ENCODE data around the gene VAC14.

Gene VAC14

DNA sequence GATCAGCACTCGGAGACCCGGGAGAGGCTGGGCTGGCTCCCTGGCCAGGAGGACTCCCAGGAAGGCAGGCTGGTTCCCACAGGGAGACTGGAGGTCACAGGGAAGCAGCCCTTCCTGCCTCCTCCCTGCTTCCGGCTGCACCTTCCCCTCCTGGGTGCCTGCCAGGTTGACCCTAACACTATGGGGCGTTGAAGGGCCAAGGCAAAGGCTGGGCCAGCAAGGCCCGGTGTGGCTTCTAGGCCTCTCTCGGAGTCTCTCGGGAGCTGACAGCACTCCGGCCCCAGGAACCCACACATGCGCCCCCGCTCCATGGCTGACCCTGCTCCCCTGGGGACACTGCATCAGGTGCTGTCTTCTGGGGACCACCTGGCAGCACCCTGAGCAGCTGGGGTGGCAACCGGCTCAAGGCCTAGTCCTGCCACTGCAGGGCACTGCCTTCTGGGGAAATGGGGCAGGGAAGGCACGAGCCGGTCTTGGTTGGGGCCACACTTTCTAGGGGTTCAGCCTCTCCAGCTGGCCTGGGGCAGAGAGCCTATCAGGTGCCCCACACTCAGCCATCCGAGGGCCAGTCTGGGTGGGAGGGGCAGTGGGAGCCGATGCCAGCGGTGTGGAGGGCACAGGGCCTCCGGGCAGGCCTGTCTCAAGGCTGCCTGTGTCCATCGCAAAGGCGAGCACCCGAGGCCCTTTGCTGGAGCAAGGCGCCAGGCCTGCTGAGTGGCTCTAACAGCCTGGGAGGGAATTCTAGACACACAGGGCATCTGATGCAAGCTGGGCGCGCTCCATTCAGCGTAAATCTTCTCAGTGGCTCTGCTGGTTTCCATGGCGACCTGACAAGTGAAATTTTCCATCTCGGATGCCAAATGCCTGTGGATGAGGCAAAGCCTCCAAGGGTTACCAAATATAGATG lies 109.5 kb downstream of the VAC14 start:
- peak; percentile 98 for DNase-seq

DNA sequence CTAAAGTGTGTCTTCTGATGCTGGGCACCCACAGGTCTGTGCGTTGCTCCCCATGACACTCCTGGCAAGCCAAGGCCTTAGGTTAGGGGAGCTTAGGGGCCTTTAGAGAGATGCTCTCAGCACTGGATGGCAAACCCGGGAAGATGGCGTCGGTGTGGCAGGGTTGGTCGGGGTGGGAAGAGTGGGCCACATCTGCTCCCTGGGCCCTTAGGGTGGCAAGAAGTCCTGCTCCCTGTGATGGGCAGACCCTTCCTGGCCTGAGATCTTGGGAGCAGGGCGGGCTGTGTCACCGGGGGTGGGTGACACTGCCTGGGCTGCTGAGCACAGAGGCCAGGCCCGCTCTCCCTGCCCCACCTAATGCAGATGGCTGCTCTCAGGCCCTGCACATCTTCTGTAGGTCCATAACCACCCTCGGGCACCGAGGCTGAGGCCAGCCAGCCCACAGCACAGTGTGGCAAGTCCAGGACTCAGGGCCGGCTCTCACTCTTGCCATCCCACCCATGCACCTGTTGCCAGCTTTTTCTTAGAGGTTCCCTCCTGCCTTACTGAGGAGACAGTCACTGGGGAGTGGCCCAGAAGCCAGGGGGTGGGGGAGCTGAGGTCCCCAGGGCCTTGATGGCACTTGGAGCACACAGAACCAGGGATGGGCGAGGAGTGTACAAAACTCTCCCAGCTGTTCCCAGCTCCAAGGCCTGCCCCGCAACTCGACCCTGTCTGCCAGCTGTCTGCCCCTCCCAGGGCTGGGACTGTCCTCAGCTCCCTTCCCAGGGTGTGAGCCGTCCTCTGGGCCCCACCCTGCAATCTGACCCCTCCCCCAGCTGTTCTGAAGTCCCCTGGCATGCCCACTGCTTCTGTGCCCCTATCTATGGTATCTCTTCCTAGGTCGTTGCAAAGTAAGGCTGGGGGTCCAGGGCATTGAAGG lies 110.7 kb downstream of the VAC14 start:
- no peak for DNase-seq

DNA sequence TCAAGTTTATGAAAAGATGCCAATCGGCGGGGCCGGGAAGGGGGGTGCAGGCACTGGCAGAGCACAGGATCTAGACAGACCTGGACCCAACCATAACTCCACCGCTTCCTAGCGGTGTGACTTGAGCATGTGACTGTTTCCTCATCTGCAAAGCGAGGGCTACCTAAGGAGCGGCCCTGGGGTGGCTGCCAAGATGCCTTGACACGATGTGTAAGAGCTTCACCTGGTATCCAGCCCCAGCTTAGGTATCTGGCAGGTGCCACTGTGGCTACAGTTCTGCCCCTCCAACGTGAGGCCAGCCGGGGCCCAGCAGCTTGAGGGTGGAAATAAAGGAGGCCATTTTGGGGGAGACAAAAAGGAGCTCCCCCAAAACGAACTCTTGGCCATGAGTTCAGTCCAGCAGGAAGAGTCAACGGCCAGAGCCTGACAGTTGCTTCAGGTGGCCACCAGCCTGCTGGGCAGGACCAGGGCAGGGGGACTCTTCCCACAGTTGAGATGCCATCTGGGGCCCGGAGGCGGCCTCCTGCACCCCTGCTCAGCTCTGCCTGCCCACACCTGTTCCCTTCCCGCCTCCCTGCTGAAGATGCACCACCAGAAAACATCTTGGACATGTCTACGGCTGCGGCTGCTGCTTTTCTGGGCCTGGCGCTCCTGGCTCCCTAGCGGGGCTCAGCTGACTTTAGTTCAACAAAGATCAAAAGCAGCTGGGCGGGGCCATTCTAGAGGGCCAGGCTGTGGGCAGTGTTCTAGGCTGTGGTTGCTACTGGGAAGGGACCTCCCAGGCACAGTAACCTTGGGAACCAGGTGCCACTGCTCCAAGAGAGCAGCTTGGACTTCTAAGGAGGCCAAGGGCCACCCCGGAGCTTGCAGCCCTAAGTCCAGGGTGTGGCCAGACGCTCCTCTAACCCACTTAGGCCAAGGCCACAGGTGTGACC lies 111.7 kb downstream of the VAC14 start:
- no peak for DNase-seq

DNA sequence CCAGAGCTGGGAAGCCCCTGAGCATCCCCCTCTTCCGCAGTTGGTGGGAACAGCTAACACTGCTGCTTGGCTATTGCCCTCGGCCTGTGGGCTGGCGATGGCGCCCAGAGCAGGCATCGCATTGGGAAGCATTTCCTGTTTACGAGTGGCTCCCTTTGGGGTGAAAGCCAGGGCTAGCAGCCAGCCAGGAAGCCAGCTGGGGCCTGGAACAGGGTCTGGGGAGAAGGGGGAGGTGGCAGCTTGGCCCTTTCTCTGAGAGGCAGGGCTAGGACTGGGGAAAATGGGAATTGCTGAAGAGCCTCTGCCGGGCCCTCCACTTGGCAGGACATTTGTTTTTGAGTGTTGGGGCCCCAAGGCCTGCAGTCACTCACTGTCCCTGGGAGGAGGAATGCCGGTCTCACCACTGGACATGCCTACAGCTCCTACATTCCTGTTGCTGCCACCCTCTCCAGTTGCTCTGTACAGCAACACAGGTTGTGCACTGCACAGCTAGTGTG lies 112.7 kb downstream of the VAC14 start:
- DNase-seq, result peak; percentile 48

DNA sequence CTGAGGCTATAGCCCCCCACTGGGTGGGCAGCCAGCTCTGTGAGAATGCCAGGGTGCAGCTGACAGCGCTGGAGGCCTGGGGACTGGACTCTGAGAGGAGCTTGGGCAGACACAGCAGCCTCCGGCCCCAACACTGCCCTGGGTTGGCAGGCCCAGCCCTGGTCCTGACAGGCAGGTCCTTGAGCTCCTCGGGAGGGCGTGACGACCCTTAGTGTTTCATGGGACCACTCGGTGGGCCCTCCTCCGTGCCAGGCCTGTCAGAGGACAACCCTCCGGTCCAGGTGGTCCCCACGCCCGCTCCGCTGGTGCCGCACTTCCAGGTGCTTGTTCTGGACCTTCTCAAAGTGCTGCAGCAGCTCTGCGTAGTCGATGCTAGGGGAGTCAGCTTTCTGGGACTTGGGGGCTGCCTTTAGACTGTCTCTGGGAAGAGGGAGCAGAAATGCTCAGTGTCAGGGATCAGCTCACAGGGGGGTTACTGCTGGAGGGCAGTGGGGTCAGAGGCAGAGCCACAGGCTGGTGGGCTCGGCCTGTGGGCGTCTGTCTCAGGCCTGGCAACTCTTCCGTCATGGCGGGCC lies 113.2 kb downstream of the VAC14 start:
- DNase-seq, result no peak

DNA sequence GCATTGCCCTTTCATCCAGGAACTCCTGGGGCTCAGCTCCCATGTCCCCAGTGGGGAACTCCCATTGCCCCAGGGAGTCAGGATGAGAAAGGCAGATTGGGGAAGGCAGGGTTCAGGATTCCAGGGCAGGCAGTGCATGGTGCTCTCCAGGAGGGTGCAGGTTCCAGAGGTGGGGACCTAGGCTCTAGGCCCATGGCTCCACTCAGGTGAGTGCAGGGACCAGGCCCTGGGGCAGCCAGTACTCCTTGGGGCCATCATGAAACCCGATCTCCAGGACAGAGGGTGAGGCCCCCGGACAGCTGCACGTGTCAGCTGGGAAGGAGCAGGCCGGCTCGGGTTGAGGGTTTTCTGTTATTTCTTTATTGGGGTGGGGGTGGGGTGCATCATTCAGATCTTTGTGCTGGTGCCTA lies 113.9 kb downstream of the VAC14 start:
- DNase-seq, result peak; percentile 10

DNA sequence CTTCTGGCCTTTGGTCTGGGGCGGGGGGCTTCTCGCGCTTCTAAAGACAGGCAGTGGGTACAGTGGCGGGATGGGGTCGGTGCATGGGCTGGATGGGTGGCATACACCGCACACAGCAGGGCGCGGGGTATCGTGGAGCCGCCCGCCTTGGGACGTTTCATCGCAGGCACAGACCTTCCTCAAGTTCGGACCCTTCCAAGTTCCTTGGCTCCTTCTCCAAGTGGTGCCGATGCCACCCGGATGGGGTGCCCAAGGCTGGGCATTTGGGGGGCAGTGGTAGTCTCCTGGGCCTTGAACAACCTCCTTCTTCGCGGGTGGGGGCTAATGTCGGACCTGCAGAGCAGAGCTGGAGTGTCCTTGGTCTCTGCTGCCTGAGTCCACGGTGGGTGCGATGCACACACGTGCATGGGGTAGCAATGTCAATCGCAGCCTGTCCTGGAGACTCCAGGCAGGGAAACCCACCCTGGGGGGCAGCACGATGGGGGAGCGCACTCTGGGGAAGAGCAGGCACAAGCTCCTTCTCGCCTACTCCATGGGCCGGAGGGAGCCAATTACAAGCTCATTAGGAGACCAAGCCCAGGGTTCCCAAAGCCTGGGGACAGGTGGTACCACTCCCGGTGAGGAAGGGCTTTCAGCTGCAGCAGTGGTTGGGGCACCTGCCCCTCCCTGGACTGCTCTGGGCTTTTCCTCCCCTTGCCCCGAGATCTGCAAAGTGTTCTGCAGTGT lies 114.4 kb downstream of the VAC14 start:
- no peak for DNase-seq

DNA sequence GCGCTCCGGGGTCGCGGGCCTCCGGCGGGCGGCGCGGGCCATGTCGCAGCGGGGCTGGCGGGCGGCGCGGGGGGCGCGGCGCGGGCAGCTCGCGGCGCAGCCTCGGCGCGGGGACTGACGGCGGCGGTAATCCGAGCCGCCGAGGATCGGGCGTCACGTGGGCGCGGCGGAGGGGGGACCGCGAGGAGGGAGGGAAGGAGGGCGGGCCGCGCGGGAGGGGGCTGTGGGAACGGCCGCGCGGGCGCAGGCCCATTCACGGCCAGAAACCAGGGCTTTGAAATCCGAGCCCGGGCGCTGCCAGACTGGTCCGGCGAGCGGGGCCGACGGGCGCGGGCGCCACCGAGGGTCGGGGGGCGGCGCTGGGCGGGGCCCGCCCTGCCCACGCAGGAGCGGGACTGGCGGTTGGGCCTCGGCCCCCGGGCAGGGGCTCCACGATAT lies 115.0 kb downstream of the VAC14 start, which contains the start of gene MTSS2:
MTSS2 (minus strand) TSS at position 116 of the 438 bp plus-strand sequence. CDS start 262 bp downstream, outside the sequence.
- DNase-seq, result peak; percentile 87

DNA sequence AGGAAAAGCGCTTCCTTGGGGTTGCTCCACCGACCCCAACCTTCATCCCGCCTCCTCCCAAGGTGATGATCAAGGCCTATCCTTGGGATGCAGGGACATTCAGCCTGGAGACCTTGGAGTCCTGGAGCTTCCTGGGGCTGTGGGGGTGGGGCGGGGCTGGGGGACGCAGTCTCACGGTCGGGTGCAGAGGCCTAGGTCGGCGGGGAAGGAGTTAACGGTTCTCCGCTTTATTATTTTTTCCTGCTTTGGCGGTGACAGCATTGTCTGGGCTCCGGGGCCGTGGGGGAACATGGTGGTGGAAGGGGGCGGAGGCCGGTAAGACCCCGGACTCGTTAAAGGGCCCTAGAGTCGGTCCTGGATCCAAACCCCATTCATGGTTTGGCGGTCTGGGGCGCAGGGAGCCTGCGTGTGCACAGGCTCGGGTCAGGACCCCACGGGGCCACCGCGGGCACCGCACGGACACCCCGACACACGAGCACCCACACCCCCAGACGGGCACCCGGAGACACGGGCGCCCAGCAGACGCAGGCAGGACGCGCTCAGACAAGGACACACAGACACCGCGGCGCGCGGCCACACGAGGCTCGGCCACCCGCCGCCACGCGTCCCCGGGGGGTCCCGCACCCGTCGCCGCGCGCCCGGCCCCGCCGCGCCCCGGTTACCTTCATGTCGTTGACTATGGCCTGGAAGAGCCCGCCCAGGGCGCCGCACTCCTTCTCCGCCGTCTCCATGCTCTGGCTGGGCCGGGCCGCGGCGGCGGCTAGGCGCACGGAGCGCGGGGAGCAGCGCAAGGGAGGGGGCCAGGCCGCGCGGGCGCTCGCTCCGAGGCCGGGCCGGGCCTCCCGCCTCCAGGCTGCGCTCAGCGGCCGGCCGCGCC lies 115.7 kb downstream of the VAC14 start:
- no peak for DNase-seq

DNA sequence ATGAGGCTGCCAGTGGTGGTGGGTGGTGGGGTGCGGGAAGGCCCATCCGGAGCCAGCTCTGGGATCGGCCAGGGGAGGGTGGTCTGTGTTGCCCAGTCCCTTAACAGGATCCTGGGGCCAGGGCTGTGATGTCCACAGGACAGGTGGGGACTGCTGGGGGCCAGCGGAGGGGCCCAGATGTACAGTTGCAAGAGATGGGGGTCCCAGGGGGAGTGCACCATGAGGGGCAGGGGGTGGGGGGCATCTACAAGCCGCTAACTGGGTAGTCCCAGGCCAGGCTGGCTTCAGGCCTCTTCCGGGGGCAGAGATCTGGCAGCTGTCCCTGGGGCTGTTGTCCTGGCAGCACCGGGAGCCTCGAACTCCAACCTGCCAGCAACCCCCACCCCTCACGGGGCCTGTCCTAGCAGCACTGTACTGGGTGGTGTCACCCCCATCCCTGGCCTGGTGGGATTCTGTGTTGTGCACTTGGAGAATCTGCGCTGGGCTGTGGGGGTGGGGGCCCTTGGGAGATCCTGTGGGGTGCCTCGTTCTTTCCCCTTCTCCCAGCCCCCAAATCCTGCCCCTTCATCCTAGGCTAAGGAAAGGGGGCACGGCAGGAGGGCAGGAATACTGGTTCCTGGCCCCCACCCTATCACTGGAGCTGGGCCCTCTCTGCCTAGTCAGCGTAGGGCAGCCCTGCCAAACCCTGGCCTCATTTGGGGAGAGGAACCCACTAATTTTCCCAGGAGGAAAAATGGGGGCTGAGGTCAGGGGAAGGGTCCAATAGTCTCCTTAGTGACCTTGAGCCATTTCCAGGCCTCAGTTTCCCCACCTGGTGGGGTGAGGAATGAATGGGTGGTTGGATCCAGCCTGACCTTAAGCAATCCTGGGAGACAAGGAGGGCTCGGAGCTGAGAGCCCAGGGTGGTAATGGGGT lies 116.6 kb downstream of the VAC14 start:
- no peak for DNase-seq

DNA sequence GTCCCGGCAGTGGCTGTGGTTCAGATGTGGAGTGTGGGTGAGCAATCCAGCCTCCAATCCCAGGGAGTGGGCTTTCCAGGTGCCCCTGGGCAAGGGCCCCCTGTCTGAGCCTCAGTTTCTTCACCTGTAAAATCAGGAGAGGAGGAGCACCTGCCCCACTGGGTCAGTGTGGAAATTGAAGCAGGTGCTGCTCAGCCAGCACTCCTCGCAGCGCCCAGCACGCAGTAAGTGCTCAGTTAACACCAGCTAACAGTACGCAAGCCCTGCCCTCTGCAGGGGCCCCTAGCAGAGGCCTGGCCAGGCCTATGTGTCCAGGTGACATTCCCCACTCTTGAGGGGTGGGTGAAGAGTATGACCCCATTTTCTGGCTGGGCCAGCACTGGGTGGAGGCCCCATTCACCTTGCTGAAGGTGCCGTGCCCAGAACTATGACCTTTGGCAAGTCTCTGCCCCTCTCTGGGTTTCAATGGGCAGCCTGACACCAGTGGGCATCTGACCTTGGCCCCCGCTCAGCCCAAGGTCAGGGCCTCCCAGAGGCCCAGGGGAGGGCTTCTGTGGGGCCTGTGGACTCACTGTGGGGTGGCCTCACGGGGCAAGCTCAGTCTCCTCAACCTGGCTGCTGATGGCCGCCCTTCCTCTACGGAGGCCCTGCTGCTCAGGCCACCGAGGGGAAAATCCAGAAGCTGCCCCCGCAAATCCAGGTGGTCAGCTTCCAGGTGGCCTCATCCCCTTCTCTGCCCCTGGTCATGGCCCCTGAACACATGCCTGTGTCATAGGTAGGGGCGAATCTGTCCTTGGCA lies 117.6 kb downstream of the VAC14 start:
- DNase-seq, result no peak

DNA sequence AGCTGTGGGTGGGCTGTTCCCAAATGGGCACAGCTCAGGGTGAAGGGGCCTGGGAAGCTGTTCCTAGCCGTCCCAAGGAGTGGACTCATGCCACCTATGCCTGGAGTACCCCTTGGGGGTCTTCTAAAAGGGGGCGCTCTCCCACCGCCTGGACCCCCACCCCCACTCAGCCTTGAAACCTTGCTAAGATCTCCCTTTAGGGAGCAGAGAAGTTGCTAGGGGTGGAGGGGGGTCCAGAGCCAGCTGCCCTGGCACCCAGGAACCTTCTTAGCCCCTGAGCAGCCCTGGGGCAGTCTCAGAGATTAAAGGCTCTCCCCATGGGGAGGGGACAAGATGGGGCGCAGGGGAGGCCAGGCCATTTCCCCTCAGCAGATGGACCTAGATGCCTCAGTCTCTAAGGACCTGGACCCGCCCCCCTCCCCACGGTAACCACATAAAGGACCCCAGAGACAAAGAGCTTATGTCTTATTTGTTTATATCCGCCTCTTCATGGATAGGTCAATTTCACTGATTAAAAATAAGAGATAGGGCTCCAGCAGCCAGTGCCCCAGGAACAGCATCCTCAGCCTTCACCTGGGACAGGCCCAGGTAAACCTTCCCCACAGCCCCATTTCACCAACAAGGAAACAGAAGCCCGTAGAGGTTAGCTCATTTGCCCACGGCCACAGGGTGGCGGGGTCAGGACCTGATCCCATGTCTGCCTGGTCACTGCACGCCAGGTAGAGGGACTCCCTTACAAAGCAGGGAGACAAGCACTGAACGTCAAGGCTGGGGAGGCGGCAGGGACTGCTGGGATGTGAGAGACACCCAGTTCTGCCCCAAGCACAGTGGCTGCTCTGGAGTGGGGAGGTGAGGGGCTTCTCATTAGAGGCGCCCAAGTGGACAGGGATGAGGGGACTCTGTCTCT lies 118.5 kb downstream of the VAC14 start:
- no peak for DNase-seq

DNA sequence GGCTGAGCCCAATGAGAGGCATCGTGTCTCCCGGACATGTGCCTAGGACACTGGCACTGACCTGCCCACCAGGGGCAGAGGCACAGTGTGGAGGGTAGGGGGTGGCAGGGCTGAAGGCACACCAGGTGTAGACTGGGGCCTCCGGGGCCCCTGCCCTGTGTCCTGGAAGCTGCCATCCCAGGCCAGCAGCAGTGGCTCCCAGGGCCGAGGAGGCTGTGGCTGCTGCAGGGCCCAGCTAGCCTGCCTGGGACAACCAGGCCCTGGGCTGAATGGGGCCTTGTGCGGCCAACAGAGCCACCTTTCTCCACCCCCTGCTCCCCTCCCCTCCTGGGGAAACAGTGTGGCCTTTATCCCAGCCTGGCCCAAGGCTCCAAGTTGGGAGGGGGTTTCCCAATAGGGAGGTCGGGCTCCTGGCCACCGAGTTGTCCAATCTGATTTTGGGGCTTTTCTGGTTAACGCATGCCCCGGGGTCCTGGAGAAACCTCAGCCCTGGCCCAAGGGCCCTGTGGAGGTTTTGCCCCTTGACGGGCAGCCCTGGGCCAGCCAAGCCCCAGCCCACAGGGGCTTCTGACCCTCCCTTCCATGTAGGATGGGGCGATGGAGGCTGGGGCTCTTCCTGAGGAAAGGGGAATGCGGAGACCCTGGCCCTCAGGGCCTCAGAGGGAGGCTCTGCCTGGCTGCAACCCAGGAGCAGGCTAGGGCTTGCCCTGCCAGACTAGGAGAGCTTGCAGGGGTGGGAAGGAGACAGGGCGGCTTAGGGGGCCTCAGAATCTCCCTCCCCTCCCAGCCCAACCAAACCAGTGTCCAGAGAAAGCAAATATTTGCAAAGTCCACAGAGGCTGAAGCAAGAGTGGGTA lies 119.3 kb downstream of the VAC14 start:
- no peak for DNase-seq

DNA sequence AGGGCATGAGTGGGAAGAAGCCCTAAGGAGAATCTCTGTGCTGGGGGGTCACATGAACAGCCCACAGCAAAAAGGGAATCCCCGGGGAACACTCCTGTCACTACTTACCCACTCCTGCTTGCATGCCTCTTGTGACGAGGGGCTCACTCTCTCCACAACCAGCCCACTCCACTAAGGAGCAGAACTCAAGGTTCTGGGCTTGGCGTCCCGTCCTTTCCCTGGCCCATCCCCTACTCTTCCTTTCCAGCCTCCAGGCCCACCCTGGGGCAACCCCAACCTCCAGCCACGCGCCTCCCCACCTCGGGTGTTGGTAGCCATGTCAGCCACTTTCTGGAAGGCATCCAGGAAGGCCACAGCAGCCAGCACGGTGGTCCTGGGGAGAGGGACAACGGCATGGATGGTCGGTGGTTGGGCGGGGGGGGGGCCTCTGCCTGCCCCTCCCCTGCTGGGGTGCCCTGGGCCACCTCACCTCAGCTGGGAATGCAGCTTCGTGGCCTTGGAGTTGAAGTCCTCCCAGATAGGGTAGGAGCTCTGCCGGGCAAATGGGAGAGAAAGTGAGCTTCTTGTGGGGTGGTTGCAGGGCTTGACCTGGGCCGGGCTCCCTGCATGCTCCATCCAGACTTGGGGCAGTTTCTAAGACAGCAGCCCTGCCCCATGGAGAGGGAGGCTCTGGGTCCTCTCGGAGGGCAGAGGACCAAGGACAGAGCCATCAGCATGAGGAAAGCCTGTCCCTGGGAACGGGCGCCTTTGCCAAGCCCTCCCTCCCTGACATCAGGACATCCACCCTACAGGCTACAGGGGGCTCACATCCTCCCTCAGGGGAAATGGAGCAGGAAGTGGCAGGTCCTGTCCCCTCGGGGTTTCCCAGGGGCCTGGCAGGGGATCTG lies 120.2 kb downstream of the VAC14 start:
- DNase-seq, result no peak

All from fibroblast of skin of abdomen (primary cell).